ENCODE data around the gene C1orf159. TPM values are rescaled to one million over a fixed set of nuclear protein-coding genes. Genes with fewer than 3 reads are reported as not detected.

The C1orf159 gene
- total and polyA plus RNA-seq, 9 of the 15 experiments (the other 6 are each of a cell fraction or from before 2014, with no cell fraction given), result 0.28 to 54.9 (median 10.6) TPM

DNA sequence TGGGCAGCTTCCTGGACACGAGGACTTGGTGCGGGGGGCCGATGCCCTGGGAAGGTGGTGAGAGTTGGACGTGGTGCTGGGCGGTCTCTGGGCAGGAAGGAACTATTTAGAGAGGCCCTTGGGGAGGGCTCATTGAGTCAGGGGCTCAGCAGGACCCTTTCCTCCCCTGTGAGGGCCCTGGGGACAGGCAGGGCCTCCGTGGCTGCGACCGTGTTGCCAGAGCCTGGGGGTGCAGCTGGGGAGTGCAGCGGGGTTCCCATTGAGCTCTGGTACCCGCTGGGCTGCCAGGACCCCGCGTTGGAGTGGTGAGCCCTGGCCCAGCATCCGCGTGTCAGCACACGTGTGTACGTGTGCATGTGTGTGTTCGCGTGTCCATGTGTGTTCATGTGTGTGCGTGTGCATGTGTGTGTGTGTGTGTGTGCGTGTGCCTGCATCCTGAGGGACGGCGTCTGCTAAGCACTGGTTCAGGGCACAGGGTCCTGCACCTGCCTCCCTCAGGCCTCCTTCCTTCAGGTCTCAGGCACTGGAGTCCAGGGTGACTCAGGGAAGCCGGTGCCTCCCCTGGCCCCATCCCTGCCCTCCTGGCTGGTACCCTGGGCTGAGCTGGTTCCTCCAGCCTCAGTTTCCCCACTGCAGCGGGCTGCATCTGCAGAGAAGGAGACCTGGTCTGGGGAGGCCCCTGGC is 52.5 kb downstream of the C1orf159 start (continued):
- TF ChIP-seq PRDM10 (IDR thresholded peaks at IDR 0.05; ENCODE audit: partially characterized antibody) (peak; percentile 62), HDGF (IDR thresholded peaks at IDR 0.05) (0 out of 2 replicates have a peak, but pooled peaks have one; percentile 19), HMG20A (CRISPR knock-in tag; conservative IDR thresholded peaks at IDR 0.05) (no peak), ZC3H4 (CRISPR knock-in tag; IDR thresholded peaks at IDR 0.05; ENCODE audit: borderline replicate concordance) (peak; percentile 50; the same call in 1 of the 2 replicates), WHSC1 (IDR thresholded peaks at IDR 0.05; ENCODE audit: low read length) (peak; percentile 80), ZNF324 (CRISPR knock-in tag; IDR thresholded peaks at IDR 0.05) (0 out of 2 replicates have a peak, but pooled peaks have one; percentile 33), SAFB (IDR thresholded peaks at IDR 0.05; ENCODE audit: borderline replicate concordance, low read depth, low read length) (no peak), ZNF57 (CRISPR knock-in tag; IDR thresholded peaks at IDR 0.05) (0 out of 2 replicates have a peak, but pooled peaks have one; percentile 53), CCNT2 (IDR thresholded peaks at IDR 0.05; ENCODE audit: borderline replicate concordance, extremely low read depth, insufficient read length, low read depth, low read length) (no peak), IRF2 (CRISPR knock-in tag; IDR thresholded peaks at IDR 0.05) (peak; percentile 8; the same call in 1 of the 2 replicates), ZNF282 (CRISPR knock-in tag; IDR thresholded peaks at IDR 0.05) (0 out of 2 replicates have a peak, but pooled peaks have one; percentile 86), ZNF146 (CRISPR knock-in tag; IDR thresholded peaks at IDR 0.05; ENCODE audit: unreplicated experiment) (peak; percentile 4), PURB (CRISPR knock-in tag; IDR thresholded peaks at IDR 0.05; ENCODE audit: low read depth) (no peak)
- TF ChIP-seq, protein P1, sequence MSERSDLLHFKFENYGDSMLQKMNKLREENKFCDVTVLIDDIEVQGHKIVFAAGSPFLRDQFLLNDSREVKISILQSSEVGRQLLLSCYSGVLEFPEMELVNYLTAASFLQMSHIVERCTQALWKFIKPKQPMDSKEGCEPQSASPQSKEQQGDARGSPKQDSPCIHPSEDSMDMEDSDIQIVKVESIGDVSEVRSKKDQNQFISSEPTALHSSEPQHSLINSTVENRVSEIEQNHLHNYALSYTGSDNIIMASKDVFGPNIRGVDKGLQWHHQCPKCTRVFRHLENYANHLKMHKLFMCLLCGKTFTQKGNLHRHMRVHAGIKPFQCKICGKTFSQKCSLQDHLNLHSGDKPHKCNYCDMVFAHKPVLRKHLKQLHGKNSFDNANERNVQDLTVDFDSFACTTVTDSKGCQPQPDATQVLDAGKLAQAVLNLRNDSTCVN (CRISPR knock-in tag; IDR thresholded peaks at IDR 0.05), result 0 out of 2 replicates have a peak, but pooled peaks have one; percentile 40
- TF ChIP-seq, protein P2, sequence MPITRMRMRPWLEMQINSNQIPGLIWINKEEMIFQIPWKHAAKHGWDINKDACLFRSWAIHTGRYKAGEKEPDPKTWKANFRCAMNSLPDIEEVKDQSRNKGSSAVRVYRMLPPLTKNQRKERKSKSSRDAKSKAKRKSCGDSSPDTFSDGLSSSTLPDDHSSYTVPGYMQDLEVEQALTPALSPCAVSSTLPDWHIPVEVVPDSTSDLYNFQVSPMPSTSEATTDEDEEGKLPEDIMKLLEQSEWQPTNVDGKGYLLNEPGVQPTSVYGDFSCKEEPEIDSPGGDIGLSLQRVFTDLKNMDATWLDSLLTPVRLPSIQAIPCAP (CRISPR knock-in tag; IDR thresholded peaks at IDR 0.05; ENCODE audit: borderline replicate concordance), result no peak
- TF ChIP-seq, protein P3, sequence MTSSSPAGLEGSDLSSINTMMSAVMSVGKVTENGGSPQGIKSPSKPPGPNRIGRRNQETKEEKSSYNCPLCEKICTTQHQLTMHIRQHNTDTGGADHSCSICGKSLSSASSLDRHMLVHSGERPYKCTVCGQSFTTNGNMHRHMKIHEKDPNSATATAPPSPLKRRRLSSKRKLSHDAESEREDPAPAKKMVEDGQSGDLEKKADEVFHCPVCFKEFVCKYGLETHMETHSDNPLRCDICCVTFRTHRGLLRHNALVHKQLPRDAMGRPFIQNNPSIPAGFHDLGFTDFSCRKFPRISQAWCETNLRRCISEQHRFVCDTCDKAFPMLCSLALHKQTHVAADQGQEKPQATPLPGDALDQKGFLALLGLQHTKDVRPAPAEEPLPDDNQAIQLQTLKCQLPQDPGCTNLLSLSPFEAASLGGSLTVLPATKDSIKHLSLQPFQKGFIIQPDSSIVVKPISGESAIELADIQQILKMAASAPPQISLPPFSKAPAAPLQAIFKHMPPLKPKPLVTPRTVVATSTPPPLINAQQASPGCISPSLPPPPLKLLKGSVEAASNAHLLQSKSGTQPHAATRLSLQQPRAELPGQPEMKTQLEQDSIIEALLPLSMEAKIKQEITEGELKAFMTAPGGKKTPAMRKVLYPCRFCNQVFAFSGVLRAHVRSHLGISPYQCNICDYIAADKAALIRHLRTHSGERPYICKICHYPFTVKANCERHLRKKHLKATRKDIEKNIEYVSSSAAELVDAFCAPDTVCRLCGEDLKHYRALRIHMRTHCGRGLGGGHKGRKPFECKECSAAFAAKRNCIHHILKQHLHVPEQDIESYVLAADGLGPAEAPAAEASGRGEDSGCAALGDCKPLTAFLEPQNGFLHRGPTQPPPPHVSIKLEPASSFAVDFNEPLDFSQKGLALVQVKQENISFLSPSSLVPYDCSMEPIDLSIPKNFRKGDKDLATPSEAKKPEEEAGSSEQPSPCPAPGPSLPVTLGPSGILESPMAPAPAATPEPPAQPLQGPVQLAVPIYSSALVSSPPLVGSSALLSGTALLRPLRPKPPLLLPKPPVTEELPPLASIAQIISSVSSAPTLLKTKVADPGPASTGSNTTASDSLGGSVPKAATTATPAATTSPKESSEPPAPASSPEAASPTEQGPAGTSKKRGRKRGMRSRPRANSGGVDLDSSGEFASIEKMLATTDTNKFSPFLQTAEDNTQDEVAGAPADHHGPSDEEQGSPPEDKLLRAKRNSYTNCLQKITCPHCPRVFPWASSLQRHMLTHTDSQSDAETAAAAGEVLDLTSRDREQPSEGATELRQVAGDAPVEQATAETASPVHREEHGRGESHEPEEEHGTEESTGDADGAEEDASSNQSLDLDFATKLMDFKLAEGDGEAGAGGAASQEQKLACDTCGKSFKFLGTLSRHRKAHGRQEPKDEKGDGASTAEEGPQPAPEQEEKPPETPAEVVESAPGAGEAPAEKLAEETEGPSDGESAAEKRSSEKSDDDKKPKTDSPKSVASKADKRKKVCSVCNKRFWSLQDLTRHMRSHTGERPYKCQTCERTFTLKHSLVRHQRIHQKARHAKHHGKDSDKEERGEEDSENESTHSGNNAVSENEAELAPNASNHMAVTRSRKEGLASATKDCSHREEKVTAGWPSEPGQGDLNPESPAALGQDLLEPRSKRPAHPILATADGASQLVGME (CRISPR knock-in tag; IDR thresholded peaks at IDR 0.05), result 0 out of 2 replicates have a peak, but pooled peaks have one; percentile 80
